Measurements from ENCODE around the gene ICA1.
"Not testable (repeated sequence)": the region's sequence is repeated elsewhere in the genome, so short reads cannot be mapped to it uniquely, and the experiment has no call there.

Gene ICA1

DNA sequence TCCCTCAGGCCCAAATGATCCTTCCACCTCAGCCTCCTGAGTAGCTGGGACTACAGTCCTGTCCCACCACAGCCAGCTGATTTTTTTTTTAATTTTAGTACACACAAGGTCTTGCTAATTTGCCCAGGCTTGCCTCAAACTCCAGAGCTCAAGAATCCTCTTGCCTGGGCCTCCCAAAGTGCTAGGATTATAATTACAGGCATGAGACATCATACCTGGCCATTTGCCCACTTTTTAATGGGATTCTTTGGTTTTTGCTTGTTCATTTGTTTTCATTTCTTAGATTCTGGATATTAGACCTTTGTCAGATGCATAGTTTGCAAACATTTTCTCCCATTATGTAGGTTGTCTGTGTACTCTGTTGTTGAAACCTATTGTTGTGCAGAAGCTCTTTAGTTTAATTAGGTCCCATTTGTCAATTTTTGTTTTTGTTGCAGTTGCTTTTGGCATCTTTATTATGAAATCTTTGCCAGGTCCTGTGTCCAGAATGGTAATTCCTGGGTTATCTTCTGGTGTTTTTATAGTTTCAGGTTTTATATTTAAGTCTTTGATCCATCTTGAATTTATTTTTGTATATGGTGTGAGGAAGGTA is 198.2 kb downstream of the ICA1 start:
- Histone ChIP-seq H3K27me3 (ENCODE audit: insufficient read depth, low read length, poor library complexity, severe bottlenecking) (no peaks in the 10 kb centered on the region), H3K4me1 (ENCODE audit: insufficient read depth, low read length, poor library complexity, severe bottlenecking) (no peaks in the 10 kb centered on the region), H3K36me3 (ENCODE audit: insufficient read depth, low read length) (peaks cover 69% of the 10 kb centered on the region), H3K9me2 (replicated peaks; ENCODE audit: low read depth, low read length) (no peaks in the 10 kb centered on the region), H3F3A (ENCODE audit: low read depth) (peaks cover 3% of the 10 kb centered on the region; the same call in 1 of the 2 replicates), H3K9me3 (ENCODE audit: insufficient read depth, low read depth, low read length) (peaks cover 7% of the 10 kb centered on the region), H2AFZ (ENCODE audit: low read length) (no peak overlapping the region), H3K9ac (ENCODE audit: low read depth, low read length, poor library complexity, severe bottlenecking) (no peak overlapping the region), H3K4me2 (ENCODE audit: low read depth, low read length, poor library complexity, severe bottlenecking) (no peak overlapping the region), H4K20me1 (ENCODE audit: insufficient read depth, low read length, poor library complexity, severe bottlenecking) (peaks cover 12% of the 10 kb centered on the region), H3K4me3 (ENCODE audit: low read length, poor library complexity, severe bottlenecking) (no peak overlapping the region), H3K79me2 (ENCODE audit: insufficient read depth, low read length) (peaks cover 60% of the 10 kb centered on the region)
- TF ChIP-seq EZH2phosphoT487 (IDR thresholded peaks at IDR 0.05; ENCODE audit: borderline replicate concordance) = no peak
- TF ChIP-seq, protein P1, sequence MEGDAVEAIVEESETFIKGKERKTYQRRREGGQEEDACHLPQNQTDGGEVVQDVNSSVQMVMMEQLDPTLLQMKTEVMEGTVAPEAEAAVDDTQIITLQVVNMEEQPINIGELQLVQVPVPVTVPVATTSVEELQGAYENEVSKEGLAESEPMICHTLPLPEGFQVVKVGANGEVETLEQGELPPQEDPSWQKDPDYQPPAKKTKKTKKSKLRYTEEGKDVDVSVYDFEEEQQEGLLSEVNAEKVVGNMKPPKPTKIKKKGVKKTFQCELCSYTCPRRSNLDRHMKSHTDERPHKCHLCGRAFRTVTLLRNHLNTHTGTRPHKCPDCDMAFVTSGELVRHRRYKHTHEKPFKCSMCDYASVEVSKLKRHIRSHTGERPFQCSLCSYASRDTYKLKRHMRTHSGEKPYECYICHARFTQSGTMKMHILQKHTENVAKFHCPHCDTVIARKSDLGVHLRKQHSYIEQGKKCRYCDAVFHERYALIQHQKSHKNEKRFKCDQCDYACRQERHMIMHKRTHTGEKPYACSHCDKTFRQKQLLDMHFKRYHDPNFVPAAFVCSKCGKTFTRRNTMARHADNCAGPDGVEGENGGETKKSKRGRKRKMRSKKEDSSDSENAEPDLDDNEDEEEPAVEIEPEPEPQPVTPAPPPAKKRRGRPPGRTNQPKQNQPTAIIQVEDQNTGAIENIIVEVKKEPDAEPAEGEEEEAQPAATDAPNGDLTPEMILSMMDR (conservative IDR thresholded peaks at IDR 0.05; ENCODE audit: low read length) = no peak

DNA sequence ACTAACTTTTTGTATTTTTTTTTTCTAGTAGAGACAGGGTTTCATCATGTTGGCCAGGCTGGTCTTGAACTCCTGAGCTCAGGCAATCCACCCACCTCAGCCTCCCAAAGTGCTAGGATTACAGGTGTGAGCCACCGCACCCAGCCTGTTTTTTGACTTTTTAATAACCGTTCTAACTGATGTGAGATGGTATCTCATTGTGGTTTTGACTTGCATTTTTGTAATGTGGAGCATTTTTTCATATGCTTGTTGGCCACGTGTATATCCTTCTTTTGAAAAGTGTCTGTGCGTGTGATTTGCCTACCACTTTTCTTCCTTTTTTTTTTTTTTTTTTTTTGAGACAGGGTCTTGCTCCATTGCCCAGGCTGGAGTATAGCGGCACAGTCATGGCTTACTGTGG is 198.7 kb downstream of the ICA1 start:
- not testable (repeated sequence) for H3K9ac ChIP-seq (ENCODE audit: low read depth, low read length, poor library complexity, severe bottlenecking); H3K27me3 ChIP-seq (ENCODE audit: insufficient read depth, low read length, poor library complexity, severe bottlenecking); H3K4me1 ChIP-seq (ENCODE audit: insufficient read depth, low read length, poor library complexity, severe bottlenecking); H2AFZ ChIP-seq (ENCODE audit: low read length); H3K4me3 ChIP-seq (ENCODE audit: low read length, poor library complexity, severe bottlenecking); H3K9me2 ChIP-seq (replicated peaks; ENCODE audit: low read depth, low read length); H3K9me3 ChIP-seq (ENCODE audit: insufficient read depth, low read depth, low read length); H3F3A ChIP-seq (ENCODE audit: low read depth); H3K4me2 ChIP-seq (ENCODE audit: low read depth, low read length, poor library complexity, severe bottlenecking)
- Histone ChIP-seq H3K79me2 (ENCODE audit: insufficient read depth, low read length) (peaks cover 56% of the 10 kb centered on the region), H4K20me1 (ENCODE audit: insufficient read depth, low read length, poor library complexity, severe bottlenecking) (peaks cover 12% of the 10 kb centered on the region), H3K36me3 (ENCODE audit: insufficient read depth, low read length) (peaks cover 67% of the 10 kb centered on the region)
